ENCODE data around the gene MAX. TPM values are rescaled to one million over a fixed set of nuclear protein-coding genes. Genes with fewer than 3 reads are reported as not detected.
"Not testable (repeated sequence)": the region's sequence is repeated elsewhere in the genome, so short reads cannot be mapped to it uniquely, and the experiment has no call there.

Gene MAX
- total RNA-seq, 6 donors from 2014 or later = 53.7 to 146 (median 68.2) TPM

GRCh38 chr14:65095633-65096205 lies 6.6 kb downstream of the MAX start:
- 34 to 39% methylated on average over 3 of the region's 3 CpGs for WGBS, 2 donors
- Histone ChIP-seq H3K27ac (peak overlapping the region; percentile 13 to 78 (median 40)), H3K27me3 (no peaks in the 10 kb centered on the region), H3K4me3 (no peak overlapping the region), H3K4me1 (peaks cover 44 to 59% (median 56%) of the 10 kb centered on the region in 4 donors), H3K36me3 (peaks cover 17 to 51% (median 31%) of the 10 kb centered on the region in 4 donors), H3K9me3 (no peaks in the 10 kb centered on the region)
- no peak for TF ChIP-seq EP300 (IDR thresholded peaks at IDR 0.05)
- TF ChIP-seq POLR2AphosphoS5 (IDR thresholded peaks at IDR 0.05) = no peak
- TF ChIP-seq, protein P1, sequence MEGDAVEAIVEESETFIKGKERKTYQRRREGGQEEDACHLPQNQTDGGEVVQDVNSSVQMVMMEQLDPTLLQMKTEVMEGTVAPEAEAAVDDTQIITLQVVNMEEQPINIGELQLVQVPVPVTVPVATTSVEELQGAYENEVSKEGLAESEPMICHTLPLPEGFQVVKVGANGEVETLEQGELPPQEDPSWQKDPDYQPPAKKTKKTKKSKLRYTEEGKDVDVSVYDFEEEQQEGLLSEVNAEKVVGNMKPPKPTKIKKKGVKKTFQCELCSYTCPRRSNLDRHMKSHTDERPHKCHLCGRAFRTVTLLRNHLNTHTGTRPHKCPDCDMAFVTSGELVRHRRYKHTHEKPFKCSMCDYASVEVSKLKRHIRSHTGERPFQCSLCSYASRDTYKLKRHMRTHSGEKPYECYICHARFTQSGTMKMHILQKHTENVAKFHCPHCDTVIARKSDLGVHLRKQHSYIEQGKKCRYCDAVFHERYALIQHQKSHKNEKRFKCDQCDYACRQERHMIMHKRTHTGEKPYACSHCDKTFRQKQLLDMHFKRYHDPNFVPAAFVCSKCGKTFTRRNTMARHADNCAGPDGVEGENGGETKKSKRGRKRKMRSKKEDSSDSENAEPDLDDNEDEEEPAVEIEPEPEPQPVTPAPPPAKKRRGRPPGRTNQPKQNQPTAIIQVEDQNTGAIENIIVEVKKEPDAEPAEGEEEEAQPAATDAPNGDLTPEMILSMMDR (IDR thresholded peaks at IDR 0.05) = no peak
- no peak for TF ChIP-seq POLR2A (IDR thresholded peaks at IDR 0.05)
- ATAC-seq (ENCODE audit: low FRiP score in 2 of 2) (peak; percentile 56 to 77), DNase-seq (peak in 1 of 2 donors; percentile 40)

GRCh38 chr14:65092349-65092748 lies 10.0 kb downstream of the MAX start:
- H3K27ac ChIP-seq = no peak overlapping the region

GRCh38 chr14:65087835-65088234 lies 14.5 kb downstream of the MAX start:
- not testable (repeated sequence) for H3K4me3 ChIP-seq; H3K27me3 ChIP-seq; ATAC-seq (ENCODE audit: low FRiP score in 2 of 2); H3K27ac ChIP-seq; H3K9me3 ChIP-seq; DNase-seq
- Histone ChIP-seq H3K36me3 (peaks cover 28 to 89% (median 66%) of the 10 kb centered on the region in 4 donors), H3K4me1 (peaks cover 4 to 22% (median 8%) of the 10 kb centered on the region in 4 donors)
- 85 to 99% methylated on average over 8 of the region's 8 CpGs for WGBS, 2 donors

More at GRCh38 chr14:65092349-65092748, 10.0 kb downstream of the MAX start:
- ATAC-seq (ENCODE audit: low FRiP score in 2 of 2) = no peak
- DNase-seq = no peak
- H3K36me3 ChIP-seq = peaks cover 25 to 79% (median 59%) of the 10 kb centered on the region in 4 donors
- H3K9me3 ChIP-seq = no peaks in the 10 kb centered on the region
- peaks cover 20 to 26% (median 23%) of the 10 kb centered on the region in 4 donors for H3K4me1 ChIP-seq
- H3K4me3 ChIP-seq = no peak overlapping the region
- no peak for TF ChIP-seq POLR2A (IDR thresholded peaks at IDR 0.05)
- TF ChIP-seq EP300 (IDR thresholded peaks at IDR 0.05) = no peak
- TF ChIP-seq, protein P1 (IDR thresholded peaks at IDR 0.05) = no peak
- TF ChIP-seq POLR2AphosphoS5 (IDR thresholded peaks at IDR 0.05) = no peak
- WGBS, 2 donors = 94% methylated on average over 2 of the region's 2 CpGs
- H3K27me3 ChIP-seq = no peaks in the 10 kb centered on the region

DNA sequence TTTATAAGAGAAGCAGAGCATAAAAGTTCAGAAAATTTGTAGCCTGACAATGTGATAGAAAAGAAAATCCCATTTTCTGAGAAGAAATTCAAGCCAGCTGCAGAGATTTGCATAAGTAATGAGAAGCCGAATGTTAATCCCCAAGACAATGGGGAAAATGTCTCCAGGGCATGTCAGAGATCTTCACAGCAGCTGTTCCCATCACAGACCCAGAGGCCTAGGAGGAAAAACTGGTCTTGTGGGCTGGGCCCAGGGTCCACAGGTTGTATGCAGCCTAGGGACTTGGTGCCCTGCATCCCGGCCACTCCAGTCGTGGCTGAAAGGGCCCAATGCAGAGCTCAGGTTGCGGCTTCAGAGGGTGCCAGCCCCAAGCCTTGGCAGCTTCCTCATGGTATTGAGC lies 15.6 kb downstream of the MAX start:
- Histone ChIP-seq H3K4me1 (peaks cover 8 to 28% (median 14%) of the 10 kb centered on the region in 4 donors), H3K36me3 (peaks cover 19 to 88% (median 59%) of the 10 kb centered on the region in 4 donors)
- H3K4me3 ChIP-seq; DNase-seq; H3K27ac ChIP-seq; H3K27me3 ChIP-seq; ATAC-seq (ENCODE audit: low FRiP score in 2 of 2); H3K9me3 ChIP-seq: not testable (repeated sequence)
- WGBS, 2 donors = 90 to 99% methylated on average over 2 to 4 of the region's 4 CpGs

DNA sequence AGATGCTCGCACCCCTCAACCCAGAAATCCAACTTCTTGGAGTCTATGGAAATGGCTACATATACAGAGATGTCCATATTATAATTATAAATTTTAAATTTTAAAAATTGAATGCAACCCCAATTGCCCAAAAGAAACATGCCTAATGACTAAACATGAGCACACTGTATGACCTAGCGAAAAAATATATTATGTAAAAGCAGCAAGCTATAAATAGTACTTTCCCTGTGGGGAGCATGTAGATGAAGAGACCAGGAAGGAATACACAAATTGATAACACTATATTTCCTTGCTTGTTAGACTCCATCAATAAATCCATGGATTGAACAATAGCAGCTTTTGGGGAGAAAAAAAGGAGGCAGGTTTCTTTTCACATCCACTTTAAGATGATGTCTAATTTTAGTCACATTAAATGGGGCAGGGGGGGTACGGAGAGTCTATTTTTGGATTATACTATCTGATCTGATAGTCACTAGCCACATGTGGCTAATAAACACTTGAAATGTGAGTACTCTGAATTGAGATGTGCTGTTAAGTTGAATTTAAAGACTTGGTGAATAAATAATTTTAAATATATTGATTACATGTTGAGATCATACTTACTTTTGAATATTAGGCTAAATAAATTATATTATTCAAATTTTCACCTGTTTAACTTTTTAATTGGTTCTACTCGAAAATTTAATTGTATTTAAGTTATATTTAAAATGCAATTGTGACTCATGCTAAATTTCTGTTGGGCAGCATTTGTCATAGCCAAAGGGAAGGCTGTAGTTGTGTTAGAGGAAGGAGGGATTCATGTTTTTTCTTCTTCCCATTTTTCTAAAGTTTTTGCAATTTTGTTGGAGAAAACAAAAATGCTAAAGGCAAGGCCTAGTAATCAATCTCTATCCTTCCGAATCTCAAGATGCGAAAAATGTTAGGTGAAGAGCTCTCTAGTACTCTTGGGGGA lies 17.5 kb downstream of the MAX start:
- peak overlapping the region in 1 of 4 donors; percentile 17 for H3K27ac ChIP-seq
- no peaks in the 10 kb centered on the region for H3K27me3 ChIP-seq
- no peak overlapping the region for H3K4me3 ChIP-seq
- peaks cover 25 to 34% (median 29%) of the 10 kb centered on the region in 4 donors for H3K4me1 ChIP-seq
- WGBS, 2 donors = 75 to 92% methylated on average over 6 of the region's 6 CpGs
- DNase-seq = no peak
- ATAC-seq (ENCODE audit: low FRiP score in 2 of 2) = no peak
- TF ChIP-seq POLR2AphosphoS5 (IDR thresholded peaks at IDR 0.05) (no peak), EP300 (IDR thresholded peaks at IDR 0.05) (no peak), POLR2A (IDR thresholded peaks at IDR 0.05) (no peak)
- TF ChIP-seq, protein P1 (IDR thresholded peaks at IDR 0.05) = no peak
- H3K9me3 ChIP-seq = no peaks in the 10 kb centered on the region
- H3K36me3 ChIP-seq = peaks cover 15 to 79% (median 44%) of the 10 kb centered on the region in 4 donors

Data from upper lobe of left lung (tissue), 6 donors.